Dermis blood vessel endothelial cell (primary cell): ENCODE results near the gene PPP2R5C. TPM values are rescaled to one million over a fixed set of nuclear protein-coding genes. Genes with fewer than 3 reads are reported as not detected.
"Not testable (repeated sequence)": the region's sequence is repeated elsewhere in the genome, so short reads cannot be mapped to it uniquely, and the experiment has no call there.

ENCODE experiments used
- DNase-seq: peaks from one replicate; pipeline ENCODE4 v3.0.0; 2010
- total RNA-seq: library from RNA; depleted of rRNA; stranded (reverse); fragments of >200 nt; gene quantifications from 2 replicates; pipeline ENCODE4 v1.2.3, GENCODE V29; 2014

The PPP2R5C gene
- total RNA-seq, 1 donor from 2014 or later, result 80.8 TPM

GRCh38 chr14:101727611-101728366, 33.7 kb upstream of the PPP2R5C start:
- no peak for DNase-seq

GRCh38 chr14:101728367-101728742, 33.2 kb upstream of the PPP2R5C start:
- no peak for DNase-seq

GRCh38 chr14:101729382-101729781, 32.1 kb upstream of the PPP2R5C start:
- no peak for DNase-seq

GRCh38 chr14:101730157-101730556, 31.4 kb upstream of the PPP2R5C start:
- DNase-seq, result not testable (repeated sequence)

GRCh38 chr14:101730626-101731186, 30.8 kb upstream of the PPP2R5C start:
- DNase-seq, result no peak

GRCh38 chr14:101731187-101732080, 30.1 kb upstream of the PPP2R5C start:
- peak; percentile 68 for DNase-seq

- no peak for DNase-seq
These were observed 29.4 kb upstream of the PPP2R5C start for GRCh38 chr14:101732118-101732517.

- peak; percentile 21 for DNase-seq
These were observed 28.3 kb upstream of the PPP2R5C start for GRCh38 chr14:101733211-101733610.

- DNase-seq, result no peak
These were observed 27.2 kb upstream of the PPP2R5C start for GRCh38 chr14:101734246-101734847.

GRCh38 chr14:101735453-101735852, 26.1 kb upstream of the PPP2R5C start:
- no peak for DNase-seq

- DNase-seq, result no peak
These were observed 25.4 kb upstream of the PPP2R5C start for GRCh38 chr14:101736071-101736470.

- DNase-seq, result no peak
These were observed 24.9 kb upstream of the PPP2R5C start for GRCh38 chr14:101736585-101736984.

- DNase-seq, result no peak
These were observed 23.8 kb upstream of the PPP2R5C start for GRCh38 chr14:101737414-101738339.

- DNase-seq, result no peak
These were observed 22.7 kb upstream of the PPP2R5C start for GRCh38 chr14:101738703-101739320.

GRCh38 chr14:101739446-101740141, 21.9 kb upstream of the PPP2R5C start:
- no peak for DNase-seq

GRCh38 chr14:101740981-101741380, 20.5 kb upstream of the PPP2R5C start:
- DNase-seq, result no peak

GRCh38 chr14:101743701-101744100, 17.8 kb upstream of the PPP2R5C start:
- no peak for DNase-seq

- DNase-seq, result not testable (repeated sequence)
These were observed 17.1 kb upstream of the PPP2R5C start for GRCh38 chr14:101744382-101744781.

- DNase-seq, result not testable (repeated sequence)
These were observed 11.8 kb upstream of the PPP2R5C start for GRCh38 chr14:101749756-101750155.

GRCh38 chr14:101754893-101755292, 6.6 kb upstream of the PPP2R5C start:
- DNase-seq, result no peak
